HepG2 (cell line): ENCODE measurements around the gene RAD9A. TPM values are rescaled to one million over a fixed set of nuclear protein-coding genes. Genes with fewer than 3 reads are reported as not detected.
A peak's percentile ranks its signal among the peaks of the same experiment; 100 is the strongest.

ENCODE experiments used
- BRCA1 ChIP-seq: sonication (generic); formaldehyde crosslinking; IDR thresholded peaks from 2 replicates; pipeline ENCODE4 v1.4.0; 2020; ENCODE audit warnings: missing genetic modification reagents
- CENPT ChIP-seq: sonication (generic); formaldehyde crosslinking; IDR thresholded peaks from 2 replicates; pipeline ENCODE4 v1.8.0; 2022; ENCODE audit warnings: low read depth, mild to moderate bottlenecking, moderate library complexity, missing genetic modification reagents
- ELF1 ChIP-seq: sonication (generic); formaldehyde crosslinking; IDR thresholded peaks from 2 replicates; pipeline ENCODE4 v1.4.0; 2020; ENCODE audit warnings: missing genetic modification reagents
- FOSL2 ChIP-seq: sonication (generic); formaldehyde crosslinking; IDR thresholded peaks from 2 replicates; pipeline ENCODE4 v1.4.0; 2020; ENCODE audit warnings: missing genetic modification reagents
- HIVEP1 ChIP-seq: sonication (generic); formaldehyde crosslinking; IDR thresholded peaks from 2 replicates; pipeline ENCODE4 v1.4.0; 2020; ENCODE audit warnings: mild to moderate bottlenecking, missing genetic modification reagents
- MIER2 ChIP-seq: IDR thresholded peaks from 2 replicates; pipeline ENCODE4 v1.6.1; 2016; ENCODE audit warnings: missing biosample characterization, missing genetic modification reagents
- RBFOX2 ChIP-seq: fragments of 200-400 bp; formaldehyde crosslinking; IDR thresholded peaks from 2 replicates; pipeline ENCODE4 v1.6.1; 2017; ENCODE audit warnings: low read depth, mild to moderate bottlenecking, low read length
- SMARCC2 ChIP-seq: fragments of 450-650 bp; IDR thresholded peaks from 2 replicates; pipeline ENCODE4 v1.6.1; 2017; ENCODE audit warnings: antibody characterized with exemption, mild to moderate bottlenecking
- SNAI1 ChIP-seq: sonication (generic); formaldehyde crosslinking; IDR thresholded peaks from 2 replicates; pipeline ENCODE4 v1.5.0; 2020; ENCODE audit warnings: mild to moderate bottlenecking, missing genetic modification reagents, borderline replicate concordance
- TOE1 ChIP-seq: sonication (generic); formaldehyde crosslinking; IDR thresholded peaks from 2 replicates; pipeline ENCODE4 v1.4.0; 2020; ENCODE audit warnings: mild to moderate bottlenecking, missing genetic modification reagents
- ZNF543 ChIP-seq: sonication (generic); formaldehyde crosslinking; IDR thresholded peaks from 2 replicates; pipeline ENCODE4 v1.4.0; 2020; ENCODE audit warnings: mild to moderate bottlenecking, missing genetic modification reagents
- ZNF550 ChIP-seq: sonication (generic); formaldehyde crosslinking; IDR thresholded peaks from 2 replicates; pipeline ENCODE4 v1.4.0; 2020; ENCODE audit warnings: mild to moderate bottlenecking, missing genetic modification reagents, borderline replicate concordance
- ZSCAN29 ChIP-seq: sonication (generic); formaldehyde crosslinking; conservative IDR thresholded peaks from 2 replicates; pipeline ENCODE4 v1.4.0; 2020; ENCODE audit warnings: mild to moderate bottlenecking, missing genetic modification reagents
- polyA plus RNA-seq, 8 experiments: library from polyadenylated mRNA; depleted of rRNA in 3 of 8; stranded (reverse) in 7 of 8; unstranded in 1 of 8; fragments of >200 nt; fragmentation: Illumina TruSeq in 4 of 8; extraction: Trizol in 4 of 8; gene quantifications; 2 replicates each; pipeline versions ENCODE4 v1.2.1 to v1.2.3, GENCODE V29; 2011 to 2016; ENCODE audit warnings: low read depth in 4 of 8, missing spikeins in 1 of 8, mixed read lengths in 1 of 8; ENCODE audit not compliant: insufficient read depth in 1 of 8
- total RNA-seq, 5 experiments: library from RNA; depleted of rRNA; stranded (reverse); fragments of >200 nt; fragmentation: Illumina TruSeq; extraction: Trizol; gene quantifications; 2 replicates each; pipeline ENCODE4 v1.2.3, GENCODE V29; 2016; ENCODE audit warnings: low read depth in 1 of 5
- TF ChIP-seq, protein P1 (sequence below): sonication (generic); formaldehyde crosslinking; IDR thresholded peaks from 2 replicates; pipeline ENCODE4 v1.5.0; 2020; ENCODE audit warnings: mild to moderate bottlenecking, missing genetic modification reagents, moderate library complexity
- TF ChIP-seq, protein P2 (sequence below): sonication (generic); formaldehyde crosslinking; IDR thresholded peaks from 2 replicates; pipeline ENCODE4 v1.5.1; 2020; ENCODE audit warnings: mild to moderate bottlenecking, missing genetic modification reagents, borderline replicate concordance
- TF ChIP-seq, protein P3 (sequence below): sonication (generic); formaldehyde crosslinking; IDR thresholded peaks from 2 replicates; pipeline ENCODE4 v1.5.0; 2020; ENCODE audit warnings: mild to moderate bottlenecking, missing genetic modification reagents
- TF ChIP-seq, protein P4 (sequence below): IDR thresholded peaks from 2 replicates; pipeline ENCODE4 v1.6.1; 2016; ENCODE audit warnings: low read depth, borderline replicate concordance
- TF ChIP-seq, protein P5 (sequence below): fragments of 450-650 bp; IDR thresholded peaks from 2 replicates; pipeline ENCODE4 v1.6.1; 2017; ENCODE audit warnings: mild to moderate bottlenecking

The RAD9A gene
- total and polyA plus RNA-seq, 2 of the 13 experiments (the other 11 are each of a cell fraction or from before 2014, with no cell fraction given): 10.1 to 15.7 TPM

GRCh38 chr11:67353317-67354074, 38.3 kb upstream of the RAD9A start, which contains the start of gene POLD4 (continued):
- TF ChIP-seq, protein P1, sequence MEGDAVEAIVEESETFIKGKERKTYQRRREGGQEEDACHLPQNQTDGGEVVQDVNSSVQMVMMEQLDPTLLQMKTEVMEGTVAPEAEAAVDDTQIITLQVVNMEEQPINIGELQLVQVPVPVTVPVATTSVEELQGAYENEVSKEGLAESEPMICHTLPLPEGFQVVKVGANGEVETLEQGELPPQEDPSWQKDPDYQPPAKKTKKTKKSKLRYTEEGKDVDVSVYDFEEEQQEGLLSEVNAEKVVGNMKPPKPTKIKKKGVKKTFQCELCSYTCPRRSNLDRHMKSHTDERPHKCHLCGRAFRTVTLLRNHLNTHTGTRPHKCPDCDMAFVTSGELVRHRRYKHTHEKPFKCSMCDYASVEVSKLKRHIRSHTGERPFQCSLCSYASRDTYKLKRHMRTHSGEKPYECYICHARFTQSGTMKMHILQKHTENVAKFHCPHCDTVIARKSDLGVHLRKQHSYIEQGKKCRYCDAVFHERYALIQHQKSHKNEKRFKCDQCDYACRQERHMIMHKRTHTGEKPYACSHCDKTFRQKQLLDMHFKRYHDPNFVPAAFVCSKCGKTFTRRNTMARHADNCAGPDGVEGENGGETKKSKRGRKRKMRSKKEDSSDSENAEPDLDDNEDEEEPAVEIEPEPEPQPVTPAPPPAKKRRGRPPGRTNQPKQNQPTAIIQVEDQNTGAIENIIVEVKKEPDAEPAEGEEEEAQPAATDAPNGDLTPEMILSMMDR (CRISPR knock-in tag): no peak; the same call in 1 of the 2 replicates
- peak; percentile 77 for TF ChIP-seq ELF1
- TF ChIP-seq, protein P2, sequence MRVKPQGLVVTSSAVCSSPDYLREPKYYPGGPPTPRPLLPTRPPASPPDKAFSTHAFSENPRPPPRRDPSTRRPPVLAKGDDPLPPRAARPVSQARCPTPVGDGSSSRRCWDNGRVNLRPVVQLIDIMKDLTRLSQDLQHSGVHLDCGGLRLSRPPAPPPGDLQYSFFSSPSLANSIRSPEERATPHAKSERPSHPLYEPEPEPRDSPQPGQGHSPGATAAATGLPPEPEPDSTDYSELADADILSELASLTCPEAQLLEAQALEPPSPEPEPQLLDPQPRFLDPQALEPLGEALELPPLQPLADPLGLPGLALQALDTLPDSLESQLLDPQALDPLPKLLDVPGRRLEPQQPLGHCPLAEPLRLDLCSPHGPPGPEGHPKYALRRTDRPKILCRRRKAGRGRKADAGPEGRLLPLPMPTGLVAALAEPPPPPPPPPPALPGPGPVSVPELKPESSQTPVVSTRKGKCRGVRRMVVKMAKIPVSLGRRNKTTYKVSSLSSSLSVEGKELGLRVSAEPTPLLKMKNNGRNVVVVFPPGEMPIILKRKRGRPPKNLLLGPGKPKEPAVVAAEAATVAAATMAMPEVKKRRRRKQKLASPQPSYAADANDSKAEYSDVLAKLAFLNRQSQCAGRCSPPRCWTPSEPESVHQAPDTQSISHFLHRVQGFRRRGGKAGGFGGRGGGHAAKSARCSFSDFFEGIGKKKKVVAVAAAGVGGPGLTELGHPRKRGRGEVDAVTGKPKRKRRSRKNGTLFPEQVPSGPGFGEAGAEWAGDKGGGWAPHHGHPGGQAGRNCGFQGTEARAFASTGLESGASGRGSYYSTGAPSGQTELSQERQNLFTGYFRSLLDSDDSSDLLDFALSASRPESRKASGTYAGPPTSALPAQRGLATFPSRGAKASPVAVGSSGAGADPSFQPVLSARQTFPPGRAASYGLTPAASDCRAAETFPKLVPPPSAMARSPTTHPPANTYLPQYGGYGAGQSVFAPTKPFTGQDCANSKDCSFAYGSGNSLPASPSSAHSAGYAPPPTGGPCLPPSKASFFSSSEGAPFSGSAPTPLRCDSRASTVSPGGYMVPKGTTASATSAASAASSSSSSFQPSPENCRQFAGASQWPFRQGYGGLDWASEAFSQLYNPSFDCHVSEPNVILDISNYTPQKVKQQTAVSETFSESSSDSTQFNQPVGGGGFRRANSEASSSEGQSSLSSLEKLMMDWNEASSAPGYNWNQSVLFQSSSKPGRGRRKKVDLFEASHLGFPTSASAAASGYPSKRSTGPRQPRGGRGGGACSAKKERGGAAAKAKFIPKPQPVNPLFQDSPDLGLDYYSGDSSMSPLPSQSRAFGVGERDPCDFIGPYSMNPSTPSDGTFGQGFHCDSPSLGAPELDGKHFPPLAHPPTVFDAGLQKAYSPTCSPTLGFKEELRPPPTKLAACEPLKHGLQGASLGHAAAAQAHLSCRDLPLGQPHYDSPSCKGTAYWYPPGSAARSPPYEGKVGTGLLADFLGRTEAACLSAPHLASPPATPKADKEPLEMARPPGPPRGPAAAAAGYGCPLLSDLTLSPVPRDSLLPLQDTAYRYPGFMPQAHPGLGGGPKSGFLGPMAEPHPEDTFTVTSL (CRISPR knock-in tag): no peak
- TF ChIP-seq HIVEP1 (CRISPR knock-in tag): peak; percentile 72
- no peak for TF ChIP-seq MIER2 (CRISPR knock-in tag)
- no peak for TF ChIP-seq ZNF543 (CRISPR knock-in tag)
- 0 out of 2 replicates have a peak, but pooled peaks have one; percentile 22 for TF ChIP-seq CENPT
- no peak for TF ChIP-seq BRCA1
- TF ChIP-seq SMARCC2: no peak
- TF ChIP-seq, protein P3, sequence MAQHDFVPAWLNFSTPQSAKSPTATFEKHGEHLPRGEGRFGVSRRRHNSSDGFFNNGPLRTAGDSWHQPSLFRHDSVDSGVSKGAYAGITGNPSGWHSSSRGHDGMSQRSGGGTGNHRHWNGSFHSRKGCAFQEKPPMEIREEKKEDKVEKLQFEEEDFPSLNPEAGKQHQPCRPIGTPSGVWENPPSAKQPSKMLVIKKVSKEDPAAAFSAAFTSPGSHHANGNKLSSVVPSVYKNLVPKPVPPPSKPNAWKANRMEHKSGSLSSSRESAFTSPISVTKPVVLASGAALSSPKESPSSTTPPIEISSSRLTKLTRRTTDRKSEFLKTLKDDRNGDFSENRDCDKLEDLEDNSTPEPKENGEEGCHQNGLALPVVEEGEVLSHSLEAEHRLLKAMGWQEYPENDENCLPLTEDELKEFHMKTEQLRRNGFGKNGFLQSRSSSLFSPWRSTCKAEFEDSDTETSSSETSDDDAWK (CRISPR knock-in tag): no peak
- TF ChIP-seq ZNF550 (CRISPR knock-in tag): no peak
- TF ChIP-seq, protein P4, sequence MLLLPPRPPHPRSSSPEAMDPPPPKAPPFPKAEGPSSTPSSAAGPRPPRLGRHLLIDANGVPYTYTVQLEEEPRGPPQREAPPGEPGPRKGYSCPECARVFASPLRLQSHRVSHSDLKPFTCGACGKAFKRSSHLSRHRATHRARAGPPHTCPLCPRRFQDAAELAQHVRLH (CRISPR knock-in tag): 0 out of 2 replicates have a peak, but pooled peaks have one; percentile 27
- no peak for TF ChIP-seq SNAI1
- TF ChIP-seq, protein P5, sequence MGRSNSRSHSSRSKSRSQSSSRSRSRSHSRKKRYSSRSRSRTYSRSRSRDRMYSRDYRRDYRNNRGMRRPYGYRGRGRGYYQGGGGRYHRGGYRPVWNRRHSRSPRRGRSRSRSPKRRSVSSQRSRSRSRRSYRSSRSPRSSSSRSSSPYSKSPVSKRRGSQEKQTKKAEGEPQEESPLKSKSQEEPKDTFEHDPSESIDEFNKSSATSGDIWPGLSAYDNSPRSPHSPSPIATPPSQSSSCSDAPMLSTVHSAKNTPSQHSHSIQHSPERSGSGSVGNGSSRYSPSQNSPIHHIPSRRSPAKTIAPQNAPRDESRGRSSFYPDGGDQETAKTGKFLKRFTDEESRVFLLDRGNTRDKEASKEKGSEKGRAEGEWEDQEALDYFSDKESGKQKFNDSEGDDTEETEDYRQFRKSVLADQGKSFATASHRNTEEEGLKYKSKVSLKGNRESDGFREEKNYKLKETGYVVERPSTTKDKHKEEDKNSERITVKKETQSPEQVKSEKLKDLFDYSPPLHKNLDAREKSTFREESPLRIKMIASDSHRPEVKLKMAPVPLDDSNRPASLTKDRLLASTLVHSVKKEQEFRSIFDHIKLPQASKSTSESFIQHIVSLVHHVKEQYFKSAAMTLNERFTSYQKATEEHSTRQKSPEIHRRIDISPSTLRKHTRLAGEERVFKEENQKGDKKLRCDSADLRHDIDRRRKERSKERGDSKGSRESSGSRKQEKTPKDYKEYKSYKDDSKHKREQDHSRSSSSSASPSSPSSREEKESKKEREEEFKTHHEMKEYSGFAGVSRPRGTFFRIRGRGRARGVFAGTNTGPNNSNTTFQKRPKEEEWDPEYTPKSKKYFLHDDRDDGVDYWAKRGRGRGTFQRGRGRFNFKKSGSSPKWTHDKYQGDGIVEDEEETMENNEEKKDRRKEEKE: no peak
- no peak for TF ChIP-seq ZSCAN29 (CRISPR knock-in tag)
- TF ChIP-seq FOSL2: peak; percentile 10; the same call in 1 of the 2 replicates
- no peak for TF ChIP-seq TOE1 (CRISPR knock-in tag)
- TF ChIP-seq RBFOX2: peak; percentile 86
